PC-9 (cell line): ENCODE data around the gene DAAM2. TPM values are rescaled to one million over a fixed set of nuclear protein-coding genes. Genes with fewer than 3 reads are reported as not detected.

ENCODE experiments used
- BruUV-seq: library from RNA; stranded (reverse); fragments of 400-500 nt; replicated peaks from 2 replicates; lab custom pipeline; 2021; lab: Mats Ljungman, UMichigan
- CTCF ChIA-PET: fragments of 300-600 bp; sonication (Branson Sonifier 250); formaldehyde crosslinking; loops from one replicate; lab custom pipeline; 2022; ENCODE audit warnings: antibody characterized with exemption; lab: Charles Lee
- POLR2A ChIA-PET: fragments of 300-600 bp; sonication (Branson Sonifier 250); formaldehyde crosslinking; loops from one replicate; lab custom pipeline; 2022; ENCODE audit warnings: antibody characterized with exemption; ENCODE audit not compliant: unreplicated experiment; lab: Charles Lee
- DNase-seq, 2 experiments: peaks; one replicate each; pipeline versions ENCODE4 v3.0.0 to v3.0.0-alpha.2; 2015 to 2022; ENCODE audit warnings: mixed read lengths in 1 of 2
- H2AFZ ChIP-seq: fragments of 200-600 bp; sonication (generic); 2 replicates; pipeline ENCODE4 v1.8.1; 2017; ENCODE audit warnings: antibody characterized with exemption
- H3F3A ChIP-seq: fragments of 200-600 bp; sonication (generic); 2 replicates; pipeline ENCODE4 v1.8.1; 2017; ENCODE audit warnings: antibody characterized with exemption, mild to moderate bottlenecking, low read depth; ENCODE audit not compliant: insufficient read depth
- H3K27ac ChIP-seq: fragments of 200-600 bp; sonication (generic); 2 replicates; pipeline ENCODE4 v1.6.1; 2016; ENCODE audit warnings: mixed run types
- H3K27me3 ChIP-seq: fragments of 200-600 bp; sonication (generic); 2 replicates; pipeline ENCODE4 v1.6.1; 2016; ENCODE audit warnings: low read depth, mixed run types; ENCODE audit not compliant: insufficient read depth
- H3K36me3 ChIP-seq: fragments of 200-600 bp; sonication (generic); 2 replicates; pipeline ENCODE4 v1.6.1; 2016; ENCODE audit warnings: low read depth, mixed run types
- H3K4me1 ChIP-seq: fragments of 200-600 bp; sonication (generic); replicated peaks from 2 replicates; pipeline ENCODE4 v1.6.1; 2016; ENCODE audit warnings: mixed run types; ENCODE audit not compliant: insufficient read depth
- H3K4me2 ChIP-seq: fragments of 200-600 bp; sonication (generic); 2 replicates; pipeline ENCODE4 v1.6.1; 2017; ENCODE audit warnings: mixed run types
- H3K4me3 ChIP-seq: fragments of 200-600 bp; sonication (generic); 2 replicates; pipeline ENCODE4 v1.6.1; 2016; ENCODE audit warnings: mixed run types
- H3K79me2 ChIP-seq: fragments of 200-600 bp; sonication (generic); 2 replicates; pipeline ENCODE4 v1.6.1; 2017; ENCODE audit warnings: low read depth, mixed run types
- H3K9me2 ChIP-seq: fragments of 200-600 bp; sonication (generic); 2 replicates; pipeline ENCODE4 v1.8.1; 2017; ENCODE audit warnings: mild to moderate bottlenecking; ENCODE audit not compliant: insufficient read depth
- H3K9me3 ChIP-seq: fragments of 200-600 bp; sonication (generic); 2 replicates; pipeline ENCODE4 v1.8.1; 2016; ENCODE audit warnings: low read depth; ENCODE audit not compliant: insufficient read depth
- H4K20me1 ChIP-seq: fragments of 200-600 bp; sonication (generic); 2 replicates; pipeline ENCODE4 v1.8.1; 2017; ENCODE audit not compliant: insufficient read depth
- EZH2 ChIP-seq: fragments of 200-600 bp; sonication (generic); IDR thresholded peaks from 2 replicates; pipeline ENCODE4 v1.8.0; 2017; ENCODE audit warnings: antibody characterized with exemption, low read depth
- intact Hi-C: fragments of 100-400 bp; cut with micrococcal nuclease; formaldehyde crosslinking; loops from one replicate; pipeline ENCODE4 v1.10.0; 2022; ENCODE audit not compliant: unreplicated experiment
- total RNA-seq: library from RNA; stranded (reverse); gene quantifications from 2 replicates; pipeline ENCODE4 v1.2.3, GENCODE V29; 2021
- TF ChIP-seq, protein P1 (sequence below): fragments of 200-600 bp; sonication (generic); conservative IDR thresholded peaks from 2 replicates; pipeline ENCODE4 v1.6.1; 2017; ENCODE audit warnings: mixed run types, antibody characterized with exemption, mild to moderate bottlenecking, moderate library complexity

Gene DAAM2
- total RNA-seq, 1 experiment from 2014 or later: not detected

DNA sequence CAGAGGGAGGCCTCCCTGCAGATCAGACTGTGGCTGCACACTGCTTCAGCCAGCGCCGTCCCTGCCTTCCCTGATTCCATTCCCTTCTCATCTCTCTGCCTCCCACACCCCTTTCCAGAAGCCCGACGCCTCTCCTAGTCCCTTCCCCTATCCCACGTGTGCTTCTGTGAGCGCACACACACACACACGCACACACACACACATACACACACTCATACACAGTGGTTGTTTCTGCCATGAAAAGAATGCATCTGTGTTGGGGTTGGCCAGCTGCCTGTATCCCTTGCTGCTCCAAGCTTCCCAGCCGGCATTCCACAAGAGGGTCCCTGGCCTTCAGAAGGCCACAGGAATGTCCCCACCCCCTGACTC, 90.3 kb downstream of the DAAM2 start:
- TF ChIP-seq, protein P1, sequence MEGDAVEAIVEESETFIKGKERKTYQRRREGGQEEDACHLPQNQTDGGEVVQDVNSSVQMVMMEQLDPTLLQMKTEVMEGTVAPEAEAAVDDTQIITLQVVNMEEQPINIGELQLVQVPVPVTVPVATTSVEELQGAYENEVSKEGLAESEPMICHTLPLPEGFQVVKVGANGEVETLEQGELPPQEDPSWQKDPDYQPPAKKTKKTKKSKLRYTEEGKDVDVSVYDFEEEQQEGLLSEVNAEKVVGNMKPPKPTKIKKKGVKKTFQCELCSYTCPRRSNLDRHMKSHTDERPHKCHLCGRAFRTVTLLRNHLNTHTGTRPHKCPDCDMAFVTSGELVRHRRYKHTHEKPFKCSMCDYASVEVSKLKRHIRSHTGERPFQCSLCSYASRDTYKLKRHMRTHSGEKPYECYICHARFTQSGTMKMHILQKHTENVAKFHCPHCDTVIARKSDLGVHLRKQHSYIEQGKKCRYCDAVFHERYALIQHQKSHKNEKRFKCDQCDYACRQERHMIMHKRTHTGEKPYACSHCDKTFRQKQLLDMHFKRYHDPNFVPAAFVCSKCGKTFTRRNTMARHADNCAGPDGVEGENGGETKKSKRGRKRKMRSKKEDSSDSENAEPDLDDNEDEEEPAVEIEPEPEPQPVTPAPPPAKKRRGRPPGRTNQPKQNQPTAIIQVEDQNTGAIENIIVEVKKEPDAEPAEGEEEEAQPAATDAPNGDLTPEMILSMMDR: no peak
- TF ChIP-seq EZH2: no peak
- H3K79me2 ChIP-seq: no peaks in the 10 kb centered on the region
- H3F3A ChIP-seq: no peaks in the 10 kb centered on the region
- intact Hi-C loops: no loop called here
- CTCF ChIA-PET: no interaction called here
- no peak overlapping the region for H3K4me2 ChIP-seq
- POLR2A ChIA-PET: no interaction called here
- H3K36me3 ChIP-seq: no peaks in the 10 kb centered on the region
- no peaks in the 10 kb centered on the region for H3K9me2 ChIP-seq
- no peaks in the 10 kb centered on the region for H4K20me1 ChIP-seq
- H3K4me3 ChIP-seq: no peak overlapping the region
- H3K27ac ChIP-seq: no peak overlapping the region
- H3K27me3 ChIP-seq: peaks cover 36% of the 10 kb centered on the region
- no peak for DNase-seq
- no peak overlapping the region for H2AFZ ChIP-seq
- no peaks in the 10 kb centered on the region for H3K9me3 ChIP-seq
- BruUV-seq: no TSS peak
- H3K4me1 ChIP-seq: no peaks in the 10 kb centered on the region

DNA sequence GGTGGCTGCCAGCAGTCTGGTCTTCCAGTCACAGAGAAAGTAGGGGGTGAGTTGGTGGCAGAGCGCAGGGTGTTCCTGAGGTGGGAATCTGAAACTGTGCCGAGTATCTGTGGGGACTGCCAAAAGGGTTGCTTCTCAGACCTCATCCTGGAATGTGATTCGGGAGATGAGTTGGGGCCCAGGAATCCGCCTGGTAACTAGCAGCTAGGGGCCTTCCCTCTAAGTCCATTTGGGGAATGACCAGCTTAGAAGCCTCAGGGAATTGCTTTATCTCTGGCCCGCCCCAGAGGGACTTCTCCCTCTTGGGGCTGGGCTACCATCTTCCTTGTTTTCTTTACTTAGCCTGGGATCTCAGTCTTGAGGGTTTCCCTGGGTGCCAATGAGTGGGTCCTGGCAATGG, 92.5 kb downstream of the DAAM2 start:
- Histone ChIP-seq H3K27ac (no peak overlapping the region), H3K27me3 (peaks cover 56% of the 10 kb centered on the region), H3K4me1 (no peaks in the 10 kb centered on the region), H2AFZ (no peak overlapping the region), H3K79me2 (no peaks in the 10 kb centered on the region), H3F3A (no peaks in the 10 kb centered on the region), H3K4me3 (no peak overlapping the region), H3K36me3 (no peaks in the 10 kb centered on the region), H3K9me2 (no peaks in the 10 kb centered on the region), H4K20me1 (no peaks in the 10 kb centered on the region), H3K9me3 (no peaks in the 10 kb centered on the region), H3K4me2 (no peak overlapping the region)
- ChIA-PET POLR2A (no interaction called here), CTCF (no interaction called here)
- no TSS peak for BruUV-seq
- no peak for DNase-seq
- TF ChIP-seq EZH2: no peak
- TF ChIP-seq, protein P1: no peak
- intact Hi-C loops: no loop called here

DNA sequence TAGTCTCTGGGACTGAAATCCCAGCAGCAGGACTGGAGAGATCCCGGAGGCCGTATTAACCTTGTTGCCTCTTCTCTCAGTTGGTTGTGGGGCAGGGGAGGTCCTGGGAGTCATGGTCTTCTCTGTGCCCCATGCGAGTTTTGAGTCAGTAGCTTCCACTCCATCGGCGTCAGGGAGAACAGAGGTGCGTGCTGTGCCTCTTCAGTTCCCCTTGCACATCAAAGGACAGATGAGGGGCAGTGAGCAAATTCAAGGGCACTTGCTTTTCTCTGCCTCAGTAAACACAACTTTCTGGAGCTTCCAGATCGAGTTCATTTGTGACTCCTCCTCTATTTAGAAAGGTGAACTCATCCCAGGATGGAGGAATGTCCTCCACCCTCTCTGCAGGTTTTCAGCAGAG, 93.5 kb downstream of the DAAM2 start:
- no peak overlapping the region for H2AFZ ChIP-seq

More for the DNA sequence above, 93.5 kb downstream of the DAAM2 start:
- H3K27me3 ChIP-seq: peaks cover 56% of the 10 kb centered on the region
- no TSS peak for BruUV-seq
- ChIA-PET CTCF (no interaction called here), POLR2A (no interaction called here)
- H4K20me1 ChIP-seq: no peaks in the 10 kb centered on the region
- no peaks in the 10 kb centered on the region for H3K9me3 ChIP-seq
- intact Hi-C loops: no loop called here
- no peak for DNase-seq
- no peaks in the 10 kb centered on the region for H3K4me1 ChIP-seq
- TF ChIP-seq, protein P1: no peak
- TF ChIP-seq EZH2: no peak
- H3F3A ChIP-seq: no peaks in the 10 kb centered on the region
- H3K36me3 ChIP-seq: no peaks in the 10 kb centered on the region
- no peak overlapping the region for H3K4me3 ChIP-seq
- no peak overlapping the region for H3K4me2 ChIP-seq
- no peak overlapping the region for H3K27ac ChIP-seq
- H3K9me2 ChIP-seq: no peaks in the 10 kb centered on the region
- no peaks in the 10 kb centered on the region for H3K79me2 ChIP-seq
